ENCODE measurements around the gene MIS18A.

Gene MIS18A

GRCh38 chr21:32249511-32250280 is 29.2 kb downstream of the MIS18A start:
- DNase-seq: no peak

GRCh38 chr21:32248571-32249461 is 30.0 kb downstream of the MIS18A start:
- no peak for DNase-seq

DNA sequence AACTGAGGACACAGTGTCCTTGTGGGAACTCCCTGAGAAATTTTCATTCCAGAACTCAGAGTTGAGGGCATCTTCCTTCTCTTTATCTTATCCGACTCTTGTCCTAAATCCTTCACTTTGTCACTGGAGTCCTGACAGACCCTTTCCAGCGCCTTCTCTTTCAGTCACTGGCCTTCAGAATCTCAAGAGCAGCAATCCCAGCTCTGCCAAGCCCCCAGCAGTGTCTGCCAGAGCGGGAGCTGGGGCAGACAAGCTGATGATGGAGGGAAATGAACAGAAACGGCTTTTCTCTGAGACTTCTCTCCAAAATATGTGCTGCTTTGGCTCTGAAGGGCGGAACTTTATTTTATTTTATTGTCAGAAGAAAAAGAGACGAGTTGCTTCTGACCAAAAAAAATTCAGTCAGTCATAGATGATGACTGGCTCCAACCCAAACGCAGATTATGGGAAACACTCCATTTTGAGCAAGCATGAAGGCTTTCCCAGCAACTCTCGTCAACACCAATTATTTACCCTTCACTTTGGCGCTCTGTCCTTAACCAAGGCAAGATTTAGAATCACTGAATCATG is 32.2 kb downstream of the MIS18A start:
- no peak for DNase-seq

DNA sequence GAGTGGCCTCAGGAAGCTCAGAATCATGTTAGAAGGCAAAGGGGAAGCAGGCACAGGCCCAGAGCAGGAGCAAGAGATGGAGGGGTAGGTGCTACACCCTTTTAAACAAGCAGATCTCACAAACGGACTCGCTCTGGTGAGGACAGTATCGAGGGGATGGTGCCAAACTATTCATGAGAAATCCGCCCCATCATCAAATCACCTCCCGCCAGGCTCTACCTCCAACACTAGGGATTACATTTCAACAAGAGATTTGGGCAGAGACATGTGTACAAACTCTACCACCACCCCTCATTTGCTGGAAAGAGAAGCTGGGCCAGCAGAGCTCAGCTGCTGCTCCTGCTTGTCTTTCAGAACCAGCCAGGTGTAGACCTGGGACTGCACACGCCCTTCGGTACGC is 32.9 kb downstream of the MIS18A start:
- DNase-seq: no peak

- no peak for DNase-seq
Measured at GRCh38 chr21:32240851-32241687, 37.8 kb downstream of the MIS18A start.

GRCh38 chr21:32239551-32239950 is 39.3 kb downstream of the MIS18A start:
- DNase-seq: no peak

DNA sequence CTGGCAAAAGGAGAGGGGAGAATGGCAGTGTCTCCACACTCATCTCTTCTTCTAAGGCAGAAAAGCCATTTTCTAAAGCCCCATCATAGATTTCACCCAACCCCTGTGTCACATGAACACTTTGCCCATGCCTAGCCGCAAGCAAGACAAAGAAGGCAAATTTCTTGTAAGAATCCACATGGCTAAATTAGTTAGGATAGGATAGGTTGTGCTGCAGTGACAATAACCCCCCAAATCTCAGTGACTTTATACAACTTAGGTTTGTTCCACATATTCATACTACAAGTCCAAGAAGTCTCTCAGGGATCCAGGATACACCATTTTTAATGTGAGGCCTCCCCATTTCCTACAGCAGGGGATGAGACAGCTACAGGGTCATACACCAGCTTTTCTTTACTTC is 40.8 kb downstream of the MIS18A start:
- no peak for DNase-seq

GRCh38 chr21:32237021-32237420 is 41.8 kb downstream of the MIS18A start:
- DNase-seq: no peak

- no peak for DNase-seq
Measured at GRCh38 chr21:32233722-32234301, 45.0 kb downstream of the MIS18A start.

- no peak for DNase-seq
Measured at GRCh38 chr21:32233055-32233546, 45.7 kb downstream of the MIS18A start.

DNA sequence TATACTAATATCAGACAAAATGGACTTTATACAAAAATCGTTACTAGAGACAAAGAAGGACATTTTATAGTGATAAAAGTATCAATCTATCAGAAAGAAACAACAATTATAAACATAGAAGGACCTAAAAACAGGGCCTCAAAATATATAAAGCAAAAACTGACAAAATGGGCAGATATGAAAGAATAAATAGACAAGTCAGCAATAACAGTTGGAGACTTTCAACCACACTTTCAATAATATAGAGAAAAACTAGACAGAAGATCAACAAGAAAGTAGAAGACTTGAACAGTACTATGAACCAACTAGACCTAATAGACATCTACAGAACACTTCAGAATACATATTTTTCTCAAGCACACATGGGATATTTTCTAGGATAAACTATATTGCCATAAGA is 52.4 kb downstream of the MIS18A start:
- DNase-seq: no peak

Data from CD4-positive, alpha-beta T cell treated with Interleukin-10 for 1 hour (primary cell).